NT2/D1 (cell line): ENCODE results near the gene GNAI3.

Experiments
- DNase-seq: peaks from one replicate; pipeline ENCODE4 v3.0.0-alpha.2; 2011; ENCODE audit warnings: low read depth, low spot score
- H3K27me3 ChIP-seq: 2 replicates; pipeline ENCODE4 v1.6.0; 2011; ENCODE audit warnings: mild to moderate bottlenecking; ENCODE audit not compliant: insufficient read length, insufficient read depth
- H3K36me3 ChIP-seq: 2 replicates; pipeline ENCODE4 v1.6.1; 2011; ENCODE audit warnings: mild to moderate bottlenecking, low read length, mixed read lengths; ENCODE audit not compliant: insufficient read depth, insufficient read length
- H3K4me1 ChIP-seq: 2 replicates; pipeline ENCODE4 v1.5.1; 2011; ENCODE audit not compliant: insufficient read depth, insufficient read length
- H3K4me3 ChIP-seq: 2 replicates; pipeline ENCODE4 v1.5.1; 2011; ENCODE audit warnings: low read depth; ENCODE audit not compliant: insufficient read length
- H3K9ac ChIP-seq: 2 replicates; pipeline ENCODE4 v1.6.0; 2011; ENCODE audit warnings: low read depth; ENCODE audit not compliant: insufficient read length
- H3K9me3 ChIP-seq: 2 replicates; pipeline ENCODE4 v1.5.1; 2011; ENCODE audit warnings: mild to moderate bottlenecking, low read length; ENCODE audit not compliant: insufficient read depth
- SUZ12 ChIP-seq: IDR thresholded peaks from 2 replicates; pipeline ENCODE4 v1.6.1; 2011; ENCODE audit not compliant: insufficient read length, insufficient read depth; ENCODE audit errors: extremely low read depth
- YY1 ChIP-seq: IDR thresholded peaks from 2 replicates; pipeline ENCODE4 v1.6.1; 2011; ENCODE audit not compliant: insufficient read length, insufficient read depth
- ZNF274 ChIP-seq: IDR thresholded peaks from 2 replicates; pipeline ENCODE4 v1.6.1; 2011; ENCODE audit warnings: mild to moderate bottlenecking, low read depth, low read length

GNAI3 gene

GRCh38 chr1:109661391-109661790, 113.0 kb downstream of the GNAI3 start:
- DNase-seq, result no peak
- H3K36me3 ChIP-seq, result no peaks in the 10 kb centered on the region
- no peaks in the 10 kb centered on the region for H3K4me1 ChIP-seq

GRCh38 chr1:109664671-109665070, 116.3 kb downstream of the GNAI3 start:
- TF ChIP-seq ZNF274 (no peak), YY1 (no peak), SUZ12 (no peak)
- no peak for DNase-seq
- Histone ChIP-seq H3K4me1 (peaks cover 4% of the 10 kb centered on the region), H3K36me3 (no peaks in the 10 kb centered on the region), H3K9me3 (peaks cover 2% of the 10 kb centered on the region; the same call in 1 of the 2 replicates), H3K4me3 (no peak overlapping the region), H3K9ac (no peak overlapping the region), H3K27me3 (no peaks in the 10 kb centered on the region)

More at GRCh38 chr1:109661391-109661790, 113.0 kb downstream of the GNAI3 start:
- no peak overlapping the region for H3K4me3 ChIP-seq
- no peak overlapping the region for H3K9ac ChIP-seq
- no peaks in the 10 kb centered on the region for H3K27me3 ChIP-seq
- no peaks in the 10 kb centered on the region for H3K9me3 ChIP-seq
- TF ChIP-seq YY1 (no peak), SUZ12 (no peak), ZNF274 (no peak)

DNA sequence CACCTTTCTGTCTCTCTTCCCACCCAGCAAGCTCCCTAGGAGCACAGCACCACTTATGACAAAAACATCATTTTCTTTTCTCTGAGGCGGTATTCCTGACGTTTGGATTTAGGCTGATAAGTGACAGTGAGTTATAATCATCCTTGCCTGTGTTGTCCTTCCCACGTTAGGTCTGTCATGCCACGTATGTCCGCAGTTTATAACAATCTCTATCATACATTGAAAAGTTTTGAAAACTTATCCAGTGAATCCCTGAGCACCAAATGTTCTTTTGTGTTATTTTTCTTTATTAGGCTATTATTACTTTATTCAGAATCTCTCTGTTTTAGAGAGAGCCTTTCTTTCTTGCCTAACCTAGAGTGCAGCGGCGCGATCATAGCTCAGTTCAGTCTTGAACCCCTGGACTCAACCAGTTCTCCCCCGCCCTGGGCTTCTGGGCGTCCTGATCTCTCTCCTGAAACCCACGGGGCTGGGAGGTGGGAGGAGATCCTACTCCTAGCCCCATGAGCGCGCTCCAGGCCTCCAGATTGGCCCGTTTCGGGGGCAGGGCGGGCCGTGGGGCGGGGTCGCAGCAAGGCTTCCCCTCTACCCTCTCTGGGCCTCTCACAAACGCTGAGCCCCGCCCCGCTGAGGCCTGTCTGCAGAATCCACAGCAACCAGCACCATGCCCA, 119.2 kb downstream of the GNAI3 start, which contains the start of gene GSTM2:
Gene GSTM2, plus strand, starts transcription at position 606 of the 671 bp plus-strand sequence. Its CDS starts 59 bp downstream, at position 665.
- H3K27me3 ChIP-seq, result no peaks in the 10 kb centered on the region
- TF ChIP-seq ZNF274 (no peak), SUZ12 (no peak), YY1 (no peak)
- H3K9me3 ChIP-seq, result peaks cover 3% of the 10 kb centered on the region; the same call in 1 of the 2 replicates
- DNase-seq, result peak; percentile 76
- no peaks in the 10 kb centered on the region for H3K36me3 ChIP-seq
- peak within 1 kb of the TSS; percentile 51 for H3K4me3 ChIP-seq
- H3K9ac ChIP-seq, result peak within 1 kb of the TSS; percentile 47
- peaks cover 4% of the 10 kb centered on the region for H3K4me1 ChIP-seq
